CD8-positive, alpha-beta memory T cell (primary cell): ENCODE data around the gene FOSL2. TPM values are rescaled to one million over a fixed set of nuclear protein-coding genes. Genes with fewer than 3 reads are reported as not detected.

ENCODE experiments used
- CTCF ChIA-PET: fragments of 350-600 bp; sonication (Branson Sonifier 250); formaldehyde crosslinking; loops from one replicate; lab custom pipeline; 2021; ENCODE audit warnings: antibody characterized with exemption; lab: Charles Lee
- POLR2A ChIA-PET: fragments of 350-600 bp; sonication (Branson Sonifier 250); formaldehyde crosslinking; loops from one replicate; lab custom pipeline; 2021; ENCODE audit warnings: antibody characterized with exemption; lab: Charles Lee
- DNase-seq, 5 donors: peaks; one replicate each; pipeline versions ENCODE4 v3.0.0 to v3.0.0-alpha.2; 2020 to 2022; ENCODE audit warnings: mixed read lengths in 1 of 5
- H3K27ac ChIP-seq: one replicate; pipeline ENCODE4 v1.7.0; 2013; ENCODE audit warnings: low read depth, mild to moderate bottlenecking, low read length, moderate library complexity
- H3K27me3 ChIP-seq: 2 replicates; pipeline ENCODE4 v1.7.0; 2013; ENCODE audit warnings: low read length, mild to moderate bottlenecking; ENCODE audit not compliant: insufficient read depth, poor library complexity, severe bottlenecking
- H3K36me3 ChIP-seq: 2 replicates; pipeline ENCODE4 v1.7.0; 2013; ENCODE audit warnings: mild to moderate bottlenecking, low read length, moderate library complexity; ENCODE audit not compliant: insufficient read depth
- H3K4me1 ChIP-seq: 2 replicates; pipeline ENCODE4 v1.7.0; 2013; ENCODE audit warnings: mild to moderate bottlenecking, low read length, moderate library complexity; ENCODE audit not compliant: insufficient read depth
- H3K4me3 ChIP-seq: 2 replicates; pipeline ENCODE4 v1.7.0; 2013; ENCODE audit warnings: mild to moderate bottlenecking, low read length
- H3K9me3 ChIP-seq: 2 replicates; pipeline ENCODE4 v1.7.0; 2013; ENCODE audit warnings: mild to moderate bottlenecking, low read length
- H3K27ac Mint-ChIP-seq, 8 donors: one replicate each; pipeline ENCODE4 v1.8.0; 2020 to 2021; ENCODE audit warnings: mixed read lengths in 8 of 8, mild to moderate bottlenecking in 6 of 8, inconsistent platforms in 3 of 8, moderate library complexity in 3 of 8
- H3K27me3 Mint-ChIP-seq, 2 donors: one replicate each; pipeline ENCODE4 v1.8.0; 2020 to 2021; ENCODE audit warnings: mixed read lengths in 2 of 2, mild to moderate bottlenecking in 1 of 2, moderate library complexity in 1 of 2
- H3K36me3 Mint-ChIP-seq, 3 donors: one replicate each; pipeline ENCODE4 v1.8.0; 2020 to 2021; ENCODE audit warnings: mixed read lengths in 3 of 3, inconsistent platforms in 1 of 3, mild to moderate bottlenecking in 1 of 3
- H3K4me1 Mint-ChIP-seq, 3 donors: one replicate each; pipeline ENCODE4 v1.8.0; 2020 to 2021; ENCODE audit warnings: mixed read lengths in 3 of 3, inconsistent platforms in 1 of 3, mild to moderate bottlenecking in 1 of 3
- H3K4me3 Mint-ChIP-seq, 7 donors: one replicate each; pipeline ENCODE4 v1.8.0; 2020 to 2021; ENCODE audit warnings: mixed read lengths in 7 of 7, mild to moderate bottlenecking in 6 of 7, moderate library complexity in 4 of 7, inconsistent platforms in 2 of 7
- H3K9me3 Mint-ChIP-seq, 5 donors: one replicate each; pipeline ENCODE4 v1.8.0; 2020 to 2022; ENCODE audit warnings: mixed read lengths in 5 of 5, mild to moderate bottlenecking in 3 of 5, moderate library complexity in 2 of 5, inconsistent platforms in 1 of 5
- polyA plus RNA-seq: library from polyadenylated mRNA; unstranded; fragments of 300-500 nt; fragmentation: Illumina TruSeq; gene quantifications from one replicate; pipeline ENCODE4 v1.2.3, GENCODE V29; 2021
- total RNA-seq, 2 experiments: library from RNA; stranded (reverse); gene quantifications; one replicate each; pipeline ENCODE4 v1.2.3, GENCODE V29; 2021

Gene FOSL2
- total and polyA plus RNA-seq, 3 experiments from 2014 or later: 14.1 to 47.3 (median 46.2) TPM

GRCh38 chr2:28347596-28347995 is 45.1 kb upstream of the FOSL2 start:
- POLR2A ChIA-PET: interaction anchor here (0.5 kb wide), 1 partner anchor 701 kb away, joined by 4 read pairs; no protein-coding TSS in a partner anchor
- H3K4me1 ChIP-seq: peaks cover 31% of the 10 kb centered on the region
- CTCF ChIA-PET: interaction anchor here (1.0 kb wide), 1 partner anchor 43 kb away, joined by 3 read pairs; no protein-coding TSS in a partner anchor
- no peaks in the 10 kb centered on the region for H3K36me3 ChIP-seq
- peak in 1 of 5 donors; percentile 38 for DNase-seq
- no peaks in the 10 kb centered on the region for H3K9me3 ChIP-seq
- Mint-ChIP-seq H3K4me3 (peak overlapping the region in 6 of 7 donors; percentile 63 to 86 (median 68)), H3K27ac (peak overlapping the region; percentile 74 to 96 (median 94)), H3K4me1 (peaks cover 27 to 43% (median 29%) of the 10 kb centered on the region in 3 donors), H3K9me3 (no peaks in the 10 kb centered on the region), H3K27me3 (no peaks in the 10 kb centered on the region), H3K36me3 (no peaks in the 10 kb centered on the region)
- no peaks in the 10 kb centered on the region for H3K27me3 ChIP-seq
- no peak overlapping the region for H3K4me3 ChIP-seq
- peak overlapping the region; percentile 30 for H3K27ac ChIP-seq

GRCh38 chr2:28348149-28348567 is 44.5 kb upstream of the FOSL2 start:
- H3K9me3 ChIP-seq: no peaks in the 10 kb centered on the region
- H3K27me3 ChIP-seq: no peaks in the 10 kb centered on the region
- peak overlapping the region; percentile 74 to 96 (median 94) for H3K27ac Mint-ChIP-seq
- peak; percentile 52 to 86 (median 69) for DNase-seq
- H3K4me1 Mint-ChIP-seq: peaks cover 27 to 39% (median 29%) of the 10 kb centered on the region in 3 donors
- ChIA-PET POLR2A (no interaction called here), CTCF (interaction anchor here (1.0 kb wide), 1 partner anchor 42 kb away, joined by 3 read pairs; no protein-coding TSS in a partner anchor)
- H3K27me3 Mint-ChIP-seq: no peaks in the 10 kb centered on the region
- peaks cover 31% of the 10 kb centered on the region for H3K4me1 ChIP-seq
- peak overlapping the region; percentile 64 to 86 (median 69) for H3K4me3 Mint-ChIP-seq
- peak overlapping the region; percentile 30 for H3K27ac ChIP-seq
- H3K36me3 Mint-ChIP-seq: no peaks in the 10 kb centered on the region
- no peaks in the 10 kb centered on the region for H3K36me3 ChIP-seq
- peak overlapping the region; percentile 4 for H3K4me3 ChIP-seq
- H3K9me3 Mint-ChIP-seq: no peaks in the 10 kb centered on the region

- Mint-ChIP-seq H3K4me3 (peak overlapping the region in 5 of 7 donors; percentile 21 to 86 (median 69)), H3K27ac (peak overlapping the region in 6 of 8 donors; percentile 89 to 96 (median 94))
These were observed 43.7 kb upstream of the FOSL2 start for GRCh38 chr2:28348921-28349320.

GRCh38 chr2:28349546-28350165 is 43.0 kb upstream of the FOSL2 start:
- ChIA-PET CTCF (interaction anchor here (1.0 to 1.6 kb wide), 3 partner anchors 10 to 666 kb away, joined by 3 to 4 read pairs (median 3); no protein-coding TSS in a partner anchor), POLR2A (no interaction called here)
- H3K4me1 Mint-ChIP-seq: peaks cover 27 to 37% (median 29%) of the 10 kb centered on the region in 3 donors
- Histone ChIP-seq H3K9me3 (no peaks in the 10 kb centered on the region), H3K27me3 (no peaks in the 10 kb centered on the region), H3K36me3 (no peaks in the 10 kb centered on the region), H3K4me3 (no peak overlapping the region), H3K4me1 (peaks cover 31% of the 10 kb centered on the region), H3K27ac (no peak overlapping the region)
- peak overlapping the region in 2 of 7 donors; percentile 13 to 62 for H3K4me3 Mint-ChIP-seq
- H3K36me3 Mint-ChIP-seq: no peaks in the 10 kb centered on the region
- H3K9me3 Mint-ChIP-seq: no peaks in the 10 kb centered on the region
- DNase-seq: peak in 1 of 5 donors; percentile 43
- peak overlapping the region in 7 of 8 donors; percentile 7 to 96 (median 94) for H3K27ac Mint-ChIP-seq
- no peaks in the 10 kb centered on the region for H3K27me3 Mint-ChIP-seq

More at GRCh38 chr2:28348921-28349320, 43.7 kb upstream of the FOSL2 start:
- Histone ChIP-seq H3K9me3 (no peaks in the 10 kb centered on the region), H3K27ac (peak overlapping the region; percentile 30), H3K4me3 (no peak overlapping the region), H3K4me1 (peaks cover 31% of the 10 kb centered on the region), H3K27me3 (no peaks in the 10 kb centered on the region), H3K36me3 (no peaks in the 10 kb centered on the region)
- Mint-ChIP-seq H3K4me1 (peaks cover 27 to 37% (median 29%) of the 10 kb centered on the region in 3 donors), H3K9me3 (no peaks in the 10 kb centered on the region), H3K27me3 (no peaks in the 10 kb centered on the region), H3K36me3 (no peaks in the 10 kb centered on the region)
- no peak for DNase-seq
- CTCF ChIA-PET: no interaction called here
- POLR2A ChIA-PET: no interaction called here

GRCh38 chr2:28350196-28350595 is 42.5 kb upstream of the FOSL2 start:
- Histone ChIP-seq H3K4me1 (peaks cover 31% of the 10 kb centered on the region), H3K9me3 (no peaks in the 10 kb centered on the region), H3K27ac (no peak overlapping the region), H3K27me3 (no peaks in the 10 kb centered on the region), H3K4me3 (no peak overlapping the region), H3K36me3 (no peaks in the 10 kb centered on the region)
- ChIA-PET POLR2A (no interaction called here), CTCF (interaction anchor here (1.0 to 1.6 kb wide), 3 partner anchors 10 to 667 kb away, joined by 3 to 4 read pairs (median 3); no protein-coding TSS in a partner anchor)
- no peak for DNase-seq
- H3K36me3 Mint-ChIP-seq: no peaks in the 10 kb centered on the region
- peaks cover 27 to 37% (median 29%) of the 10 kb centered on the region in 3 donors for H3K4me1 Mint-ChIP-seq
- peak overlapping the region in 4 of 8 donors; percentile 7 to 94 (median 83) for H3K27ac Mint-ChIP-seq
- no peak overlapping the region for H3K4me3 Mint-ChIP-seq
- no peaks in the 10 kb centered on the region for H3K9me3 Mint-ChIP-seq
- no peaks in the 10 kb centered on the region for H3K27me3 Mint-ChIP-seq

- ChIA-PET CTCF (interaction anchor here (1.0 to 1.6 kb wide), 3 partner anchors 9 to 667 kb away, joined by 3 to 4 read pairs (median 3); no protein-coding TSS in a partner anchor), POLR2A (no interaction called here)
- H3K4me3 Mint-ChIP-seq: no peak overlapping the region
- Histone ChIP-seq H3K4me1 (peaks cover 34% of the 10 kb centered on the region), H3K27me3 (no peaks in the 10 kb centered on the region), H3K27ac (no peak overlapping the region), H3K36me3 (no peaks in the 10 kb centered on the region), H3K4me3 (no peak overlapping the region), H3K9me3 (no peaks in the 10 kb centered on the region)
- H3K4me1 Mint-ChIP-seq: peaks cover 29 to 39% (median 29%) of the 10 kb centered on the region in 3 donors
- H3K36me3 Mint-ChIP-seq: no peaks in the 10 kb centered on the region
- no peaks in the 10 kb centered on the region for H3K9me3 Mint-ChIP-seq
- peak overlapping the region in 3 of 8 donors; percentile 30 to 66 (median 36) for H3K27ac Mint-ChIP-seq
- H3K27me3 Mint-ChIP-seq: no peaks in the 10 kb centered on the region
- DNase-seq: peak in 1 of 5 donors; percentile 37
These were observed 41.8 kb upstream of the FOSL2 start for GRCh38 chr2:28350791-28351285.

- Mint-ChIP-seq H3K27ac (peak overlapping the region in 6 of 8 donors; percentile 3 to 81 (median 30)), H3K9me3 (no peaks in the 10 kb centered on the region), H3K36me3 (no peaks in the 10 kb centered on the region), H3K4me1 (peaks cover 33 to 46% (median 34%) of the 10 kb centered on the region in 3 donors), H3K4me3 (no peak overlapping the region), H3K27me3 (no peaks in the 10 kb centered on the region)
- POLR2A ChIA-PET: no interaction called here
- Histone ChIP-seq H3K4me1 (peaks cover 41% of the 10 kb centered on the region), H3K27me3 (no peaks in the 10 kb centered on the region), H3K4me3 (no peak overlapping the region), H3K9me3 (no peaks in the 10 kb centered on the region), H3K36me3 (no peaks in the 10 kb centered on the region), H3K27ac (no peak overlapping the region)
- CTCF ChIA-PET: no interaction called here
- no peak for DNase-seq
These were observed 41.0 kb upstream of the FOSL2 start for GRCh38 chr2:28351621-28352020.

GRCh38 chr2:28352104-28352503 is 40.6 kb upstream of the FOSL2 start:
- H3K36me3 Mint-ChIP-seq: no peaks in the 10 kb centered on the region
- H3K4me1 Mint-ChIP-seq: peaks cover 33 to 45% (median 34%) of the 10 kb centered on the region in 3 donors
- Histone ChIP-seq H3K36me3 (no peaks in the 10 kb centered on the region), H3K27ac (no peak overlapping the region), H3K4me1 (peaks cover 39% of the 10 kb centered on the region), H3K27me3 (no peaks in the 10 kb centered on the region), H3K4me3 (no peak overlapping the region), H3K9me3 (no peaks in the 10 kb centered on the region)
- no peaks in the 10 kb centered on the region for H3K27me3 Mint-ChIP-seq
- ChIA-PET CTCF (no interaction called here), POLR2A (no interaction called here)
- no peaks in the 10 kb centered on the region for H3K9me3 Mint-ChIP-seq
- no peak for DNase-seq
- peak overlapping the region in 1 of 8 donors; percentile 3 for H3K27ac Mint-ChIP-seq
- no peak overlapping the region for H3K4me3 Mint-ChIP-seq
